SK-N-SH (cell line): ENCODE data around the gene ESPL1. TPM values are rescaled to one million over a fixed set of nuclear protein-coding genes. Genes with fewer than 3 reads are reported as not detected.

ENCODE experiments used
- CTCF ChIA-PET: fragments of 300-600, 350-600 bp; formaldehyde crosslinking; extraction: SDS; loops from one replicate; lab custom pipeline; 2021; lab: Yijun Ruan, JAX
- POLR2A ChIA-PET: fragments of 350-600 bp; sonication (Branson Sonifier 250); formaldehyde crosslinking; extraction: SDS; loops from one replicate; lab custom pipeline; 2020; ENCODE audit warnings: antibody characterized with exemption, inconsistent platforms; lab: Yijun Ruan, JAX
- DNase-seq: peaks from one replicate; pipeline ENCODE4 v3.0.0; 2012
- H2AFZ ChIP-seq: fragments of 200-600 bp; sonication (generic); 2 replicates; pipeline ENCODE4 v1.8.1; 2016; ENCODE audit warnings: antibody characterized with exemption, mild to moderate bottlenecking, low read depth
- H3F3A ChIP-seq: fragments of 200-600 bp; sonication (generic); replicated peaks from 2 replicates; pipeline ENCODE3; 2016; ENCODE audit warnings: antibody characterized with exemption, mild to moderate bottlenecking; ENCODE audit not compliant: insufficient read depth
- H3K27ac ChIP-seq, 2 experiments: fragments of 200-500 bp in 1 of 2; fragments of 200-600 bp in 1 of 2; sonication (Bioruptor generic) in 1 of 2; sonication (generic), shearing (Covaris generic) in 1 of 2; 2 replicates each; pipeline versions ENCODE4 v1.5.1 to v1.6.1; 2014 to 2016; ENCODE audit warnings: low read depth in 2 of 2, inconsistent platforms in 1 of 2, low read length in 1 of 2, mild to moderate bottlenecking in 1 of 2, mixed read lengths in 1 of 2
- H3K27me3 ChIP-seq: fragments of 200-600 bp; sonication (generic), shearing (Covaris generic); 2 replicates; pipeline ENCODE4 v1.6.1; 2016; ENCODE audit warnings: mixed run types; ENCODE audit not compliant: insufficient read depth
- H3K36me3 ChIP-seq, 2 experiments: fragments of 200-500 bp in 1 of 2; fragments of 200-600 bp in 1 of 2; sonication (Bioruptor generic) in 1 of 2; sonication (generic) in 1 of 2; replicated peaks in 1 of 2; 2 replicates each; pipeline versions ENCODE3 to v1.5.1; 2014 to 2016; ENCODE audit warnings: low read length in 1 of 2, mild to moderate bottlenecking in 1 of 2; ENCODE audit not compliant: insufficient read depth in 2 of 2, control insufficient read depth in 1 of 2
- H3K4me1 ChIP-seq, 2 experiments: fragments of 200-500 bp in 1 of 2; fragments of 200-600 bp in 1 of 2; sonication (Bioruptor generic) in 1 of 2; sonication (generic), shearing (Covaris generic) in 1 of 2; 2 replicates each; pipeline versions ENCODE4 v1.5.1 to v1.6.1; 2014 to 2016; ENCODE audit warnings: low read depth in 1 of 2, low read length in 1 of 2, mixed run types in 1 of 2; ENCODE audit not compliant: insufficient read depth in 2 of 2, control insufficient read depth in 1 of 2
- H3K4me2 ChIP-seq: fragments of 200-600 bp; sonication (generic), shearing (Covaris generic); 2 replicates; pipeline ENCODE4 v1.6.1; 2017; ENCODE audit warnings: mixed run types
- H3K4me3 ChIP-seq, 2 experiments: fragments of 200-500 bp in 1 of 2; fragments of 200-600 bp in 1 of 2; sonication (Bioruptor generic) in 1 of 2; sonication (generic), shearing (Covaris generic) in 1 of 2; 2 replicates each; pipeline versions ENCODE4 v1.5.1 to v1.8.1; 2014 to 2016; ENCODE audit warnings: low read depth in 2 of 2, inconsistent platforms in 1 of 2, low read length in 1 of 2, mild to moderate bottlenecking in 1 of 2, mixed read lengths in 1 of 2, moderate library complexity in 1 of 2
- H3K79me2 ChIP-seq: fragments of 200-600 bp; sonication (generic); 2 replicates; pipeline ENCODE4 v1.8.1; 2017; ENCODE audit warnings: mild to moderate bottlenecking; ENCODE audit not compliant: insufficient read depth
- H3K9ac ChIP-seq: fragments of 200-600 bp; sonication (generic); 2 replicates; pipeline ENCODE4 v1.6.1; 2017; ENCODE audit warnings: mixed run types
- H3K9me2 ChIP-seq: fragments of 200-600 bp; sonication (generic); 2 replicates; pipeline ENCODE4 v1.6.1; 2017; ENCODE audit warnings: mixed run types
- H3K9me3 ChIP-seq: fragments of 200-600 bp; sonication (generic); 2 replicates; pipeline ENCODE4 v1.6.1; 2017; ENCODE audit warnings: mixed run types, mild to moderate bottlenecking, moderate library complexity
- H4K20me1 ChIP-seq: fragments of 200-600 bp; sonication (generic); 2 replicates; pipeline ENCODE4 v1.6.1; 2017; ENCODE audit warnings: mild to moderate bottlenecking, mixed run types; ENCODE audit not compliant: insufficient read depth
- CHD2 ChIP-seq: fragments of 150-350 bp; IDR thresholded peaks from 2 replicates; pipeline ENCODE4 v1.6.1; 2018; ENCODE audit warnings: low read length; ENCODE audit not compliant: partially characterized antibody
- CTCF ChIP-seq: fragments of 200-600 bp; sonication (generic); IDR thresholded peaks from 2 replicates; pipeline ENCODE4 v1.6.1; 2017; ENCODE audit warnings: antibody characterized with exemption, mild to moderate bottlenecking, moderate library complexity
- EZH2phosphoT487 ChIP-seq: fragments of 200-600 bp; sonication (generic); IDR thresholded peaks from 2 replicates; pipeline ENCODE4 v1.6.1; 2017; ENCODE audit warnings: low read depth, mixed run types, mild to moderate bottlenecking, antibody characterized with exemption, moderate library complexity, borderline replicate concordance
- POLR2AphosphoS5 ChIP-seq: IDR thresholded peaks from 2 replicates; pipeline ENCODE4 v1.6.1; 2012; ENCODE audit warnings: low read depth, low read length
- RCOR1 ChIP-seq: fragments of 150-350 bp; IDR thresholded peaks from 2 replicates; pipeline ENCODE4 v1.6.1; 2017; ENCODE audit warnings: antibody characterized with exemption, low read length
- RFX5 ChIP-seq: IDR thresholded peaks from 2 replicates; pipeline ENCODE4 v1.6.1; 2012; ENCODE audit warnings: mild to moderate bottlenecking, improper control_type of control experiment, low read length
- RXRA ChIP-seq: IDR thresholded peaks from 2 replicates; pipeline ENCODE4 v1.4.0; 2012; ENCODE audit warnings: low read depth, mild to moderate bottlenecking, borderline replicate concordance
- ZBTB33 ChIP-seq: IDR thresholded peaks from 2 replicates; pipeline ENCODE4 v1.4.0; 2012; ENCODE audit warnings: low read depth, borderline replicate concordance
- WGBS: methylation state at CpG from one replicate; pipeline ENCODE4 v1.1.6; 2017; ENCODE audit warnings: low lambda C conversion rate; 5-methylcytosine and 5-hydroxymethylcytosine counted together
- polyA plus RNA-seq, 3 experiments: library from polyadenylated mRNA; depleted of rRNA; stranded (reverse); fragments of >200 nt; gene quantifications; 2 replicates each; pipeline ENCODE4 v1.2.3, GENCODE V29; 2012

ESPL1 gene
- polyA plus RNA-seq, 1 of the 3 experiments (the other 2 are of a cell fraction), result 8.6 TPM

- TF ChIP-seq EZH2phosphoT487, result no peak
- H3K27me3 ChIP-seq, result peaks cover 16% of the 10 kb centered on the region; the same call in 1 of the 2 replicates
- H3K4me3 ChIP-seq, result no peak overlapping the region
- POLR2A ChIA-PET, result no interaction called here
- CTCF ChIA-PET, result interaction anchor here (1.0 to 2.5 kb wide), 4 partner anchors 11 to 102 kb away, joined by 3 to 8 read pairs (median 4); partner anchors contain the start of gene AAAS
- H3K27ac ChIP-seq, result no peak overlapping the region
- peaks cover 0 to 8% of the 10 kb centered on the region in 2 experiments; a peak in 1 of 4 replicates for H3K4me1 ChIP-seq
- H3K9me3 ChIP-seq, result no peaks in the 10 kb centered on the region
- no peaks in the 10 kb centered on the region for H3K79me2 ChIP-seq
- WGBS, result 46% methylated on average over 11 of the region's 11 CpGs
- no peak overlapping the region for H3K4me2 ChIP-seq
- peak; percentile 26 for DNase-seq
- H3K9me2 ChIP-seq, result no peaks in the 10 kb centered on the region
- no peak overlapping the region for H3K9ac ChIP-seq
- H4K20me1 ChIP-seq, result no peaks in the 10 kb centered on the region
- H2AFZ ChIP-seq, result no peak overlapping the region
- H3F3A ChIP-seq, result no peaks in the 10 kb centered on the region
- H3K36me3 ChIP-seq, result no peaks in the 10 kb centered on the region
Measured at GRCh38 chr12:53338017-53338416, 69.9 kb downstream of the ESPL1 start.

GRCh38 chr12:53338916-53339315 is 70.8 kb downstream of the ESPL1 start:
- CTCF ChIA-PET, result interaction anchor here (0.7 to 2.5 kb wide), 7 partner anchors 12 to 101 kb away, joined by 3 to 8 read pairs (median 3); partner anchors contain the start of gene AAAS
- Histone ChIP-seq H3K4me3 (no peak overlapping the region), H3K9me2 (no peaks in the 10 kb centered on the region), H3K27ac (no peak overlapping the region), H3K4me1 (peaks cover 0 to 8% of the 10 kb centered on the region in 2 experiments; a peak in 1 of 4 replicates), H3K27me3 (peaks cover 16% of the 10 kb centered on the region; the same call in 1 of the 2 replicates), H4K20me1 (no peaks in the 10 kb centered on the region), H3K79me2 (no peaks in the 10 kb centered on the region)
- POLR2A ChIA-PET, result interaction anchor here (0.6 to 1.3 kb wide), 3 partner anchors 13 to 18 kb away, joined by 3 to 5 read pairs (median 4); partner anchors contain the start of gene AAAS
- TF ChIP-seq ZBTB33, result no peak
- no peak for TF ChIP-seq EZH2phosphoT487
- TF ChIP-seq RFX5, result no peak
- TF ChIP-seq RCOR1, result no peak
- no peak for TF ChIP-seq POLR2AphosphoS5
- TF ChIP-seq CTCF, result no peak
- no peak for TF ChIP-seq RXRA
- TF ChIP-seq CHD2, result no peak
- TF ChIP-seq, all 33 proteins: peak for 0
- Histone ChIP-seq H3K4me2 (no peak overlapping the region), H3K36me3 (no peaks in the 10 kb centered on the region), H2AFZ (no peak overlapping the region), H3K9ac (no peak overlapping the region), H3F3A (peaks cover 6% of the 10 kb centered on the region), H3K9me3 (no peaks in the 10 kb centered on the region)
- 17% methylated on average over 3 of the region's 6 CpGs for WGBS
- peak; percentile 72 for DNase-seq
